Measurements from ENCODE around the gene ZNHIT6.

Gene ZNHIT6

GRCh38 chr1:85628791-85629531, 79.3 kb downstream of the ZNHIT6 start:
- no peak overlapping the region for H2BK15ac ChIP-seq (replicated peaks; ENCODE audit: low read depth)
- H3K56ac ChIP-seq (ENCODE audit: low read length): peak overlapping the region; percentile 40
- H3K23ac ChIP-seq (ENCODE audit: low read length): no peak overlapping the region
- no peaks in the 10 kb centered on the region for H3K79me1 ChIP-seq (ENCODE audit: low read length)
- H3K18ac ChIP-seq (ENCODE audit: low read length): peak overlapping the region; percentile 7
- no peak overlapping the region for H4K5ac ChIP-seq (ENCODE audit: low read length)
- no peak overlapping the region for H2BK120ac ChIP-seq (ENCODE audit: low read depth, low read length)
- no peak overlapping the region for H3K9ac ChIP-seq (ENCODE audit: low read length)
- H4K8ac ChIP-seq (ENCODE audit: low read depth, low read length): no peak overlapping the region
- H2BK5ac ChIP-seq (ENCODE audit: low read length): no peak overlapping the region
- H3K4me2 ChIP-seq (ENCODE audit: low read length): no peak overlapping the region
- no peaks in the 10 kb centered on the region for H3K27me3 ChIP-seq (ENCODE audit: insufficient read depth, low read length, poor library complexity)
- peaks cover 3% of the 10 kb centered on the region for H3K4me1 ChIP-seq (ENCODE audit: control insufficient read depth, low read depth, low read length)
- peak overlapping the region; percentile 45 for H3K4ac ChIP-seq (ENCODE audit: low read depth, low read length)
- H3K4me3 ChIP-seq (ENCODE audit: low read length): no peak overlapping the region
- H3K27ac ChIP-seq (ENCODE audit: low read depth, low read length): peak overlapping the region; percentile 49
- H3K36me3 ChIP-seq (ENCODE audit: control insufficient read depth, insufficient read depth, low read length): no peaks in the 10 kb centered on the region
- DNase-seq: peak; percentile 67
- H2AK5ac ChIP-seq (ENCODE audit: low read length): no peak overlapping the region
- H3K79me2 ChIP-seq (ENCODE audit: control insufficient read depth, insufficient read depth, low read length): no peaks in the 10 kb centered on the region
- WGBS (ENCODE audit: extremely low coverage, insufficient coverage, low lambda C conversion rate): no CpG with 5 or more reads among the region's 9 CpGs

GRCh38 chr1:85626818-85627217, 81.4 kb downstream of the ZNHIT6 start:
- Histone ChIP-seq H3K27ac (ENCODE audit: low read depth, low read length) (no peak overlapping the region), H4K5ac (ENCODE audit: low read length) (no peak overlapping the region), H3K79me1 (ENCODE audit: low read length) (no peaks in the 10 kb centered on the region), H3K4me1 (ENCODE audit: control insufficient read depth, low read depth, low read length) (peaks cover 3% of the 10 kb centered on the region), H4K8ac (ENCODE audit: low read depth, low read length) (no peak overlapping the region), H3K4me3 (ENCODE audit: low read length) (no peak overlapping the region), H3K36me3 (ENCODE audit: control insufficient read depth, insufficient read depth, low read length) (no peaks in the 10 kb centered on the region), H3K18ac (ENCODE audit: low read length) (no peak overlapping the region), H3K4ac (ENCODE audit: low read depth, low read length) (no peak overlapping the region), H2BK120ac (ENCODE audit: low read depth, low read length) (no peak overlapping the region), H2BK5ac (ENCODE audit: low read length) (no peak overlapping the region), H3K4me2 (ENCODE audit: low read length) (no peak overlapping the region), H3K9ac (ENCODE audit: low read length) (no peak overlapping the region), H3K27me3 (ENCODE audit: insufficient read depth, low read length, poor library complexity) (no peaks in the 10 kb centered on the region), H3K79me2 (ENCODE audit: control insufficient read depth, insufficient read depth, low read length) (no peaks in the 10 kb centered on the region), H2BK15ac (replicated peaks; ENCODE audit: low read depth) (no peak overlapping the region), H2AK5ac (ENCODE audit: low read length) (no peak overlapping the region), H3K56ac (ENCODE audit: low read length) (no peak overlapping the region), H3K23ac (ENCODE audit: low read length) (no peak overlapping the region)
- DNase-seq: no peak

- Histone ChIP-seq H3K27me3 (ENCODE audit: insufficient read depth, low read length, poor library complexity) (no peaks in the 10 kb centered on the region), H3K27ac (ENCODE audit: low read depth, low read length) (no peak overlapping the region), H2BK15ac (replicated peaks; ENCODE audit: low read depth) (no peak overlapping the region), H3K79me1 (ENCODE audit: low read length) (no peaks in the 10 kb centered on the region), H3K23ac (ENCODE audit: low read length) (no peak overlapping the region), H3K36me3 (ENCODE audit: control insufficient read depth, insufficient read depth, low read length) (no peaks in the 10 kb centered on the region), H3K4me1 (ENCODE audit: control insufficient read depth, low read depth, low read length) (peaks cover 3% of the 10 kb centered on the region), H3K79me2 (ENCODE audit: control insufficient read depth, insufficient read depth, low read length) (no peaks in the 10 kb centered on the region), H3K4me3 (ENCODE audit: low read length) (no peak overlapping the region), H3K18ac (ENCODE audit: low read length) (no peak overlapping the region), H4K5ac (ENCODE audit: low read length) (no peak overlapping the region), H2BK5ac (ENCODE audit: low read length) (no peak overlapping the region), H3K56ac (ENCODE audit: low read length) (no peak overlapping the region), H4K8ac (ENCODE audit: low read depth, low read length) (no peak overlapping the region), H2BK120ac (ENCODE audit: low read depth, low read length) (no peak overlapping the region), H3K9ac (ENCODE audit: low read length) (no peak overlapping the region), H3K4ac (ENCODE audit: low read depth, low read length) (no peak overlapping the region), H2AK5ac (ENCODE audit: low read length) (no peak overlapping the region), H3K4me2 (ENCODE audit: low read length) (no peak overlapping the region)
- no peak for DNase-seq
- no CpG with 5 or more reads among the region's 4 CpGs for WGBS (ENCODE audit: extremely low coverage, insufficient coverage, low lambda C conversion rate)
Observed at GRCh38 chr1:85624361-85624760, 83.9 kb downstream of the ZNHIT6 start.

- no peak overlapping the region for H2BK120ac ChIP-seq (ENCODE audit: low read depth, low read length)
- no peak overlapping the region for H3K9ac ChIP-seq (ENCODE audit: low read length)
- H3K56ac ChIP-seq (ENCODE audit: low read length): no peak overlapping the region
- no peaks in the 10 kb centered on the region for H3K27me3 ChIP-seq (ENCODE audit: insufficient read depth, low read length, poor library complexity)
- H3K27ac ChIP-seq (ENCODE audit: low read depth, low read length): no peak overlapping the region
- no peak overlapping the region for H3K4me3 ChIP-seq (ENCODE audit: low read length)
- H4K8ac ChIP-seq (ENCODE audit: low read depth, low read length): no peak overlapping the region
- H3K4me2 ChIP-seq (ENCODE audit: low read length): no peak overlapping the region
- no peaks in the 10 kb centered on the region for H3K36me3 ChIP-seq (ENCODE audit: control insufficient read depth, insufficient read depth, low read length)
- no peak overlapping the region for H2AK5ac ChIP-seq (ENCODE audit: low read length)
- H4K5ac ChIP-seq (ENCODE audit: low read length): no peak overlapping the region
- H2BK15ac ChIP-seq (replicated peaks; ENCODE audit: low read depth): no peak overlapping the region
- H3K18ac ChIP-seq (ENCODE audit: low read length): no peak overlapping the region
- H3K79me1 ChIP-seq (ENCODE audit: low read length): no peaks in the 10 kb centered on the region
- no peak overlapping the region for H3K4ac ChIP-seq (ENCODE audit: low read depth, low read length)
- H3K4me1 ChIP-seq (ENCODE audit: control insufficient read depth, low read depth, low read length): no peaks in the 10 kb centered on the region
- H2BK5ac ChIP-seq (ENCODE audit: low read length): no peak overlapping the region
- H3K23ac ChIP-seq (ENCODE audit: low read length): no peak overlapping the region
- WGBS (ENCODE audit: extremely low coverage, insufficient coverage, low lambda C conversion rate): no CpG with 5 or more reads among the region's 1 CpG
- H3K79me2 ChIP-seq (ENCODE audit: control insufficient read depth, insufficient read depth, low read length): no peaks in the 10 kb centered on the region
- no peak for DNase-seq
Observed at GRCh38 chr1:85623061-85623471, 85.2 kb downstream of the ZNHIT6 start.

- Histone ChIP-seq H2BK5ac (ENCODE audit: low read length) (no peak overlapping the region), H3K9ac (ENCODE audit: low read length) (no peak overlapping the region), H2BK15ac (replicated peaks; ENCODE audit: low read depth) (no peak overlapping the region), H3K4me1 (ENCODE audit: control insufficient read depth, low read depth, low read length) (no peaks in the 10 kb centered on the region), H3K18ac (ENCODE audit: low read length) (no peak overlapping the region), H3K4ac (ENCODE audit: low read depth, low read length) (no peak overlapping the region), H3K36me3 (ENCODE audit: control insufficient read depth, insufficient read depth, low read length) (no peaks in the 10 kb centered on the region), H2AK5ac (ENCODE audit: low read length) (no peak overlapping the region), H2BK120ac (ENCODE audit: low read depth, low read length) (no peak overlapping the region), H3K56ac (ENCODE audit: low read length) (no peak overlapping the region), H4K8ac (ENCODE audit: low read depth, low read length) (no peak overlapping the region), H3K27me3 (ENCODE audit: insufficient read depth, low read length, poor library complexity) (no peaks in the 10 kb centered on the region), H3K27ac (ENCODE audit: low read depth, low read length) (no peak overlapping the region), H3K79me1 (ENCODE audit: low read length) (no peaks in the 10 kb centered on the region), H4K5ac (ENCODE audit: low read length) (no peak overlapping the region), H3K4me2 (ENCODE audit: low read length) (no peak overlapping the region), H3K4me3 (ENCODE audit: low read length) (no peak overlapping the region), H3K79me2 (ENCODE audit: control insufficient read depth, insufficient read depth, low read length) (no peaks in the 10 kb centered on the region), H3K23ac (ENCODE audit: low read length) (no peak overlapping the region)
- no CpG with 5 or more reads among the region's 1 CpG for WGBS (ENCODE audit: extremely low coverage, insufficient coverage, low lambda C conversion rate)
- no peak for DNase-seq
Observed at GRCh38 chr1:85621430-85621829, 86.8 kb downstream of the ZNHIT6 start.

- H3K36me3 ChIP-seq (ENCODE audit: control insufficient read depth, insufficient read depth, low read length): no peaks in the 10 kb centered on the region
- no peak overlapping the region for H3K9ac ChIP-seq (ENCODE audit: low read length)
- no peak overlapping the region for H4K5ac ChIP-seq (ENCODE audit: low read length)
- no peaks in the 10 kb centered on the region for H3K27me3 ChIP-seq (ENCODE audit: insufficient read depth, low read length, poor library complexity)
- no CpG with 5 or more reads among the region's 3 CpGs for WGBS (ENCODE audit: extremely low coverage, insufficient coverage, low lambda C conversion rate)
- H3K4me2 ChIP-seq (ENCODE audit: low read length): no peak overlapping the region
- H3K23ac ChIP-seq (ENCODE audit: low read length): no peak overlapping the region
- DNase-seq: no peak
- no peaks in the 10 kb centered on the region for H3K79me1 ChIP-seq (ENCODE audit: low read length)
- no peaks in the 10 kb centered on the region for H3K79me2 ChIP-seq (ENCODE audit: control insufficient read depth, insufficient read depth, low read length)
- no peak overlapping the region for H2BK5ac ChIP-seq (ENCODE audit: low read length)
- no peak overlapping the region for H3K4ac ChIP-seq (ENCODE audit: low read depth, low read length)
- no peak overlapping the region for H3K56ac ChIP-seq (ENCODE audit: low read length)
- H2AK5ac ChIP-seq (ENCODE audit: low read length): no peak overlapping the region
- no peak overlapping the region for H2BK15ac ChIP-seq (replicated peaks; ENCODE audit: low read depth)
- H3K18ac ChIP-seq (ENCODE audit: low read length): no peak overlapping the region
- H3K4me3 ChIP-seq (ENCODE audit: low read length): no peak overlapping the region
- H3K4me1 ChIP-seq (ENCODE audit: control insufficient read depth, low read depth, low read length): no peaks in the 10 kb centered on the region
- no peak overlapping the region for H4K8ac ChIP-seq (ENCODE audit: low read depth, low read length)
- H2BK120ac ChIP-seq (ENCODE audit: low read depth, low read length): no peak overlapping the region
- no peak overlapping the region for H3K27ac ChIP-seq (ENCODE audit: low read depth, low read length)
Observed at GRCh38 chr1:85617633-85618100, 90.6 kb downstream of the ZNHIT6 start.

All from mesendoderm (in vitro differentiated cells).